Psoas muscle (tissue), 8 donors: ENCODE measurements around the gene ERN1. TPM values are rescaled to one million over a fixed set of nuclear protein-coding genes. Genes with fewer than 3 reads are reported as not detected.

Experiments
- ATAC-seq, 4 donors: fragments of 200-7000 bp; cut with Tn5 transposase; one replicate each; pipeline ENCODE4 v1.9.1; 2020; ENCODE audit warnings: moderate library complexity in 3 of 4, mild to moderate bottlenecking in 2 of 4
- DNase-seq, 2 donors: peaks; one replicate each; pipeline ENCODE4 v3.0.0-alpha.2; 2020
- H3K27ac ChIP-seq: fragments of 200-600 bp; one replicate; pipeline ENCODE4 v1.8.0; 2022
- H3K27me3 ChIP-seq, 3 donors: fragments of 200-600 bp in 1 of 3; one replicate each; pipeline versions ENCODE4 v1.6.1 to v1.8.0; 2013 to 2022; ENCODE audit warnings: low read length in 2 of 3, mild to moderate bottlenecking in 2 of 3, moderate library complexity in 1 of 3; ENCODE audit not compliant: insufficient read depth in 3 of 3
- H3K36me3 ChIP-seq, 2 donors: fragments of 200-600 bp in 1 of 2; one replicate each; pipeline versions ENCODE4 v1.6.1 to v1.8.0; 2013 to 2022; ENCODE audit warnings: low read depth in 1 of 2, mild to moderate bottlenecking in 1 of 2, moderate library complexity in 1 of 2; ENCODE audit not compliant: insufficient read depth in 1 of 2
- H3K4me1 ChIP-seq: fragments of 200-600 bp; one replicate; pipeline ENCODE4 v1.8.0; 2022
- H3K4me3 ChIP-seq: fragments of 200-600 bp; one replicate; pipeline ENCODE4 v1.8.0; 2022; ENCODE audit warnings: mild to moderate bottlenecking
- H3K9me3 ChIP-seq: fragments of 200-600 bp; one replicate; pipeline ENCODE4 v1.8.0; 2022
- CTCF ChIP-seq: fragments of 200-600 bp; IDR thresholded peaks from one replicate; pipeline ENCODE4 v1.8.0; 2022; ENCODE audit warnings: antibody characterized with exemption
- WGBS, 3 donors: extraction: QIAGEN DNeasy Blood & Tissue Kit; methylation state at CpG; one replicate each; pipeline versions ENCODE4 v1.1.6 to v1.1.7; 2013; 5-methylcytosine and 5-hydroxymethylcytosine counted together
- intact Hi-C, 2 donors: fragments of 100-400 bp; cut with DNase I; formaldehyde crosslinking; loops; one replicate each; pipeline versions ENCODE4 v1.11.0 to v1.14.2; 2022
- polyA plus RNA-seq, 3 donors: library from polyadenylated mRNA; stranded (reverse); fragments of 200-250 nt; gene quantifications; one replicate each; pipeline ENCODE4 v1.2.3, GENCODE V29; 2013
- total RNA-seq, 4 donors: library from RNA; stranded (reverse); fragmentation: NEBNext Ultra II Directional in 2 of 4; extraction: Animal tissue kit (Norgen Biotek cat#: 25700) in 2 of 4; gene quantifications; one replicate each; pipeline versions ENCODE4 v1.2.1 to v1.2.4, GENCODE V29; 2021 to 2023
- donor health status: healthy with polysubstance abuse.
- donor health status: DM: no; HTN: no; CAD: no; lungs with moderate emphysema.
- donor health status: Bipolar disorder and iron deficiency.
- donor health status: healthy.
- donor health status: DM: yes; HTN: yes; CAD: no.
- donor health status: DM: no; HTN: no; CAD: no.
- donor health status: DM: no; HTN: no; CAD: no.
- donor health status: DM: yes; HTN: yes; CAD: no.

ERN1 gene
- total and polyA plus RNA-seq, 7 donors, result 2.8 to 16.6 (median 10.6) TPM

DNA sequence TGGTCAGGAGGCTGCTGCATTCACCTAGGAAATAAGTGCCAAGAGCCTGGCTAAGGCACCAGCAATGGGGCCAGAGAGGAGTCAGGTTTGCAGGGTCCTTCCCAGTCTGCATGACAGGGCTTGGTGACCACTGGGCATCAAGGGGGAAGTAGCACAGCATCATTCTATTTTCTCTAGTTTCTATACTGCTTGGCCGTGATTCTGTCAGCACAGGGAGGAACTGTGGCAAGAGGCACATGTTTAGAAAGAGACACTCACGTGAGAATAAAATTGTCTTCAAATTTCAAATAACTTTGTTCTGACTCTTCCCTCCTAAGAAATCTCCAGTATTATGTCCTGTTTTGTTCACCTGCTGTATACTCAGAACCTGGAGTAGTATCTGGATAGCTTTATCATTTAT is 37.8 kb downstream of the ERN1 start:
- no peaks in the 10 kb centered on the region for H3K9me3 ChIP-seq
- no peak for DNase-seq
- 85 to 91% (median 90%) methylated on average over 2 of the region's 2 CpGs for WGBS, 3 donors

GRCh38 chr17:64091571-64091970 is 38.4 kb downstream of the ERN1 start:
- H3K27ac ChIP-seq, result no peak overlapping the region
- intact Hi-C loops, result no loop called here
- H3K4me1 ChIP-seq, result peaks cover 3% of the 10 kb centered on the region
- no peak for ATAC-seq
- H3K27me3 ChIP-seq, result no peaks in the 10 kb centered on the region
- no peaks in the 10 kb centered on the region for H3K9me3 ChIP-seq
- no peak for TF ChIP-seq CTCF
- peaks cover 0 to 7% of the 10 kb centered on the region in 2 donors for H3K36me3 ChIP-seq
- no peak overlapping the region for H3K4me3 ChIP-seq
- no peak for DNase-seq
- WGBS, 3 donors, result 92 to 97% (median 93%) methylated on average over 6 of the region's 6 CpGs

More for the DNA sequence above, 37.8 kb downstream of the ERN1 start:
- no peak overlapping the region for H3K27ac ChIP-seq
- ATAC-seq, result no peak
- no peak for TF ChIP-seq CTCF
- H3K27me3 ChIP-seq, result no peaks in the 10 kb centered on the region
- intact Hi-C loops, result no loop called here
- H3K4me3 ChIP-seq, result no peak overlapping the region
- peaks cover 0 to 13% of the 10 kb centered on the region in 2 donors for H3K36me3 ChIP-seq
- peaks cover 3% of the 10 kb centered on the region for H3K4me1 ChIP-seq

GRCh38 chr17:64091116-64091515 is 38.8 kb downstream of the ERN1 start:
- Histone ChIP-seq H3K27ac (no peak overlapping the region), H3K27me3 (no peaks in the 10 kb centered on the region), H3K9me3 (no peaks in the 10 kb centered on the region), H3K4me1 (peaks cover 3% of the 10 kb centered on the region), H3K36me3 (peaks cover 0 to 3% of the 10 kb centered on the region in 2 donors), H3K4me3 (no peak overlapping the region)
- no peak for DNase-seq
- intact Hi-C loops, result no loop called here
- WGBS, 3 donors, result 81 to 95% (median 91%) methylated on average over 3 of the region's 3 CpGs
- TF ChIP-seq CTCF, result no peak
- ATAC-seq, result no peak

DNA sequence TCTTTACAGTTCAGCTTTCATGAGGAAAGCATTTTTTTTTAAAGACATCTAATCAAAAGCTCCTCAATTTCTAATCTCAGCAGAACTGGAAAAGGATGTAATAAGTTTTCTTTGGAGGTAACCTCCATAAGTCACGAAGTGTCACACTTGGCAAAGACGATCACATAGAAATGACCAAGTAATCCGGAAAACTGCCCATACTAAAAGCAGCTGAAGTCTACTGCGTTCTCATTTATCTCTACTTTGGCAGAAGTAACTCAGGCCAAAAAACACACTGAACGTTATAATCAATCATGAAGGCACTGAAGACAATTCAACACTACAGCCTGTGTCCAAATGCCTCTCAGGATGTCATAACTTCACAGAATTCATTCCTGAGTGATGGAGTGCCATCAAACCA is 39.8 kb downstream of the ERN1 start:
- intact Hi-C loops, result no loop called here
- no peak for DNase-seq
- Histone ChIP-seq H3K36me3 (no peaks in the 10 kb centered on the region), H3K27ac (no peak overlapping the region), H3K9me3 (no peaks in the 10 kb centered on the region), H3K4me1 (peaks cover 4% of the 10 kb centered on the region), H3K27me3 (no peaks in the 10 kb centered on the region), H3K4me3 (no peak overlapping the region)
- no peak for TF ChIP-seq CTCF
- no peak for ATAC-seq
- WGBS, 3 donors, result 59 to 72% (median 61%) methylated on average over 5 of the region's 5 CpGs

GRCh38 chr17:64087252-64088005 is 42.5 kb downstream of the ERN1 start:
- Histone ChIP-seq H3K36me3 (no peaks in the 10 kb centered on the region), H3K9me3 (no peaks in the 10 kb centered on the region)

More at GRCh38 chr17:64087252-64088005, 42.5 kb downstream of the ERN1 start:
- Histone ChIP-seq H3K27ac (no peak overlapping the region), H3K4me3 (no peak overlapping the region), H3K27me3 (no peaks in the 10 kb centered on the region), H3K4me1 (peaks cover 8% of the 10 kb centered on the region)
- intact Hi-C loops, result no loop called here
- 95 to 97% (median 95%) methylated on average over 4 of the region's 4 CpGs for WGBS, 3 donors
- DNase-seq, result no peak
- ATAC-seq, result no peak
- TF ChIP-seq CTCF, result no peak
